Pulmonary artery endothelial cell (primary cell): ENCODE measurements around the gene DNAH10. TPM values are rescaled to one million over a fixed set of nuclear protein-coding genes. Genes with fewer than 3 reads are reported as not detected.
"Not testable (repeated sequence)": the region's sequence is repeated elsewhere in the genome, so short reads cannot be mapped to it uniquely, and the experiment has no call there.

Experiments
- DNase-seq: peaks from one replicate; pipeline ENCODE4 v3.0.0-alpha.2; 2011; ENCODE audit warnings: low read depth, low spot score
- total RNA-seq: library from RNA; depleted of rRNA; stranded (reverse); fragments of >200 nt; gene quantifications from 2 replicates; pipeline ENCODE4 v1.2.3, GENCODE V29; 2014

The DNAH10 gene
- total RNA-seq, 1 donor from 2014 or later, result under 0.01 TPM

DNA sequence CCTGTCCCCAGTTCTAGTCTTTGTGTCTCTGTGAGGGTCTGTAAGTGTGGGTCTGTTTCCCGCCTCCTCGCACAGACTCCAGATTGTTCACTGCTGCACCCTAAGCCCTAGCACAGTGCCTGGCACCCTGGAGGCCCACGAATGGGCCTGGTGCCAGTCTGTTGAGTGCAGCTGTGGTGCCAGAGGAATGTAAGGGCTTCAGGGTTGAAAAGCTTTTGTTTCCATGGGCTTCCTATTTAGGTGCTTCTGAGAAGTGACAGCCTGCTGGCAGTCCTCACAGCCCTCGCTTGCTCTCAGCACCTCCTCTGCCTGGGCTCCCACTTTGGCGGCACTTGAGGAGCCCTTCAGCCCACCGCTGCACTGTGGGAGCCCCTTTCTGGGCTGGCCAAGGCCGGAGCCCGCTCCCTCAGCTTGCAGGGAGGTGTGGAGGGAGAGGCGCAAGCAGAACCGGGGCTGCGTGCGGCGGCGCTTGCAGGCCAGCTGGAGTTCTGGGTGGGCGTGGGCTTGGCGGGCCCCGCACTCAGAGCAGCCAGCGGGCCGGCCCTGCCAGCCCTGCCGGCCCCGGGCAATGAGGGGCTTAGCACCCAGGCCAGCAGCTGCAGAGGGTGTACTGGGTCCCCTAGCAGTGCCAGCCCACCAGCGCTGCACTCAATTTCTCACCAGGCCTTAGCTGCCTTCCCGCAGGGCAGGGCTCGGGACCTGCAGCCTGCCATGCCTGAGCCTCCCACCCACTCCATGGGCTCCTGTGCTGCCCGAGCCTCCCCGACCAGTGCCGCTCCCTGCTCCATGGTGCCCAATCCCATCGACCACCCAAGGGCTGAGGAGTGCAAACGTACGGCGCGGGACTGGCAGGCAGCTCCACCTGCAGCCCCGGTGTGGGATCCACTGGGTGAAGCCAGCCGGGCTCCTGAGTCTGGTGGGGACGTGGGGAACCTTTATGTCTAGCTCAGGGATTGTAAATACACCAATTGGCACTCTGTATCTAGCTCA, 184.7 kb downstream of the DNAH10 start:
- DNase-seq, result not testable (repeated sequence)

GRCh38 chr12:123947531-123947930, 185.4 kb downstream of the DNAH10 start:
- not testable (repeated sequence) for DNase-seq

GRCh38 chr12:123948401-123948795, 186.3 kb downstream of the DNAH10 start:
- DNase-seq, result no peak

GRCh38 chr12:123948796-123949769, 187.0 kb downstream of the DNAH10 start:
- DNase-seq, result no peak

GRCh38 chr12:123949770-123950165, 187.7 kb downstream of the DNAH10 start:
- no peak for DNase-seq

GRCh38 chr12:123950476-123951349, 188.6 kb downstream of the DNAH10 start:
- DNase-seq, result no peak

GRCh38 chr12:123951467-123951866, 189.4 kb downstream of the DNAH10 start:
- no peak for DNase-seq

DNA sequence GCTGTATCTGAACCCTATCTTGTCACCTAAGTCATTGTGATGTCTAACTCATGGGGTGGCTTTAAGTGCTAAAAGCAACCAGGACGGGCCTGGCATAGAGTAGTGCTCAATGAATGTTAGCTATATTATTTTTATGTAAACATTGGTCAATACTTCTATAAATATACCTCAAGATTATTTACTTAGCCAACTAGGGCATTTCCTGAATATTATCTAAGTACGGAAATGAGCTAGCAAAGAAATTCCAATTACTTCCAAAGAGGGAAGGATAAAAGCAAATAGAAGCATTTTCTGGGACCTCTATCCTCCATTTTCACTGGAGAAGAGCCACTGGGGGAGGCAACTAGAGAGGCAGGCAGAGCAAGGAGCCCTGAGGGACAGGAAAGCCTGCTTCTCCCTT, 189.9 kb downstream of the DNAH10 start:
- DNase-seq, result no peak

DNA sequence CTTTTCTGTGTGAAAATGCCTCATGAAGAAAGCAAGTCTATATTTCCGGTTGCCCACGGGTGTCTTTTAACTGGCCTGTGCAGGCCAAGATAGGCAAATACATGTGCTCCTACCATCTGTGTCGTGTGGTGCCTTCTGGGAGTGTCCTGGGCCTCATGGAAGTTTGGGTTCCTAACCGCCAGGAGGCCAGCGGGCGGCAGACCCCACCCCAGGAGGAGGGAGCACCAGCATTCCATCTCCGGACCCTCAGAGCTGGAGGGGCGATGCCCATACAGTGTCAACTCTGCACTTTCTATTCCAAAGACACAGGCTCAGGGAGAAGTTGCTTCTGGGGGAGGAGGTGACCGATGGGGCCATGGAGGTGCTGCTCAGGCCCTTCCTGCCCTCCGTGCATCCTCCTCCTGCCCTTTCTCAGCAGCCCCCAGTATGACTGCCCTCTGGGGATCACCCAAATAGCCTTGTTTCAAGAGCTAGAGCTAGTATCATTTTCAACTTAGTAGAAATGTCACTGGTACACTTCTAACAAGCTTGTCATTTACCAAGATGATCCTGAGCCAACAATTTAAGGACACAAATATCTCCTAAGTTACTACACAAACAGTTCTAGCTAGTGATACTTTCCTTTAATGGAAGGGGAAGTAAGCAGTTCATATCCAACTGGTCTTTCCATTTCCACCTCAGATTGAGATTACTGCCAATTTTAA, 192.7 kb downstream of the DNAH10 start:
- DNase-seq, result no peak

DNA sequence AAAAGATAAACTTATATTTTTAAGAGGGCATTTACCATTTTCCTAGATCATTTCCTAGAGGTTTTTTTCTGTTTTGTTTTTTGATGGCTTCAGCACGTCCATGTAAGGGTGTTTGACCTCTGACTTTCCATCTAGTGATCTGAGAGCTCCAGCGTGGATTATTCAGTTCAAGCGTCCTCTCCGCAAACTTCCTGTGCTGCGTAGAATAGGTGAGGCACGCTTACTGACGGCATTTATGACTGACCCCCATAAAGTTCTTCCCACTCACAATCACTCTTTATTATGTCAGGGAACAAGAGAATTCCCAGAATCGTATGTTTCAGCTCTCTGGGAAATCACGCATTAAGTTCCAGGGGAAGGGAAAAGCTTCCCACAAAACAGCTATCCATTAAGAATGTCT, 194.1 kb downstream of the DNAH10 start:
- DNase-seq, result no peak

DNA sequence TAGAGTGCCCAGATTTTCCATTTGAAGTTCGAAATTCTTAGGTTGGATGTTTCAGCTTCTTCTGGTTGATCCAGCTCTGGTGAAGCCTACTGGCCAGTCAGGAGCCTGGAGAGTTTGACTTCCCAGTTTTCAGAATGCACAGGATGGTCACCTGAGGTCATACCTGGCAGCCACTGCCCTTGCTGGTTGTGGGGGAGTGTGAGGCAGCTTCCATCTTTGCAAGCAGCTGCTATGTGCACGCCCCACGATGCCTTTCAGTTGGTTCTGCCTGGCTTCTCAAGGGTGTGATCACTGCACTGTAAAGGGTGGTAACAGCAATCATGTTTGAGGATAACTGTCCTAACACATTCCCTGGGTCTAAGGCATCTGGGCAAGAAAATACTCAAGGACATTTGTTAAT, 195.1 kb downstream of the DNAH10 start:
- no peak for DNase-seq

- no peak for DNase-seq
Measured at GRCh38 chr12:123958462-123958861, 196.4 kb downstream of the DNAH10 start.

DNA sequence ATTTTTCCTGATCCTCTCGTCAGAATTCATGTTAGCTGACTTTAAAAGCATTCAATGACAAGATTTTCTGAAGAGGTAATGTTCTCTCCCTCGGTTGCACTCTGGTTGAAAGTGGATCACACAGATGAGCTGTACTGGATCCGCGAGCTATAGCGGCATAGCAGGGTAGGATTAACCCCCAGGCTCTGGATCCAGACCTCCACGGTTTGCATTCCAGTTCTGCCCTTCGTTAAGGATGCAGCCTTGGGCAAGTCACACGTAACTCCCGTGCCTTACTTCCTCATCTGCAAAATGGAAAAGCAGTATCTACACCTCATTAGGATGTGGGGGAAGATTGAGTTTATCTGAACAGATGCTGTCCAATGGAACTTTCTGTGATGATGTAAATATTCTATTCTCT, 196.8 kb downstream of the DNAH10 start:
- DNase-seq, result no peak

DNA sequence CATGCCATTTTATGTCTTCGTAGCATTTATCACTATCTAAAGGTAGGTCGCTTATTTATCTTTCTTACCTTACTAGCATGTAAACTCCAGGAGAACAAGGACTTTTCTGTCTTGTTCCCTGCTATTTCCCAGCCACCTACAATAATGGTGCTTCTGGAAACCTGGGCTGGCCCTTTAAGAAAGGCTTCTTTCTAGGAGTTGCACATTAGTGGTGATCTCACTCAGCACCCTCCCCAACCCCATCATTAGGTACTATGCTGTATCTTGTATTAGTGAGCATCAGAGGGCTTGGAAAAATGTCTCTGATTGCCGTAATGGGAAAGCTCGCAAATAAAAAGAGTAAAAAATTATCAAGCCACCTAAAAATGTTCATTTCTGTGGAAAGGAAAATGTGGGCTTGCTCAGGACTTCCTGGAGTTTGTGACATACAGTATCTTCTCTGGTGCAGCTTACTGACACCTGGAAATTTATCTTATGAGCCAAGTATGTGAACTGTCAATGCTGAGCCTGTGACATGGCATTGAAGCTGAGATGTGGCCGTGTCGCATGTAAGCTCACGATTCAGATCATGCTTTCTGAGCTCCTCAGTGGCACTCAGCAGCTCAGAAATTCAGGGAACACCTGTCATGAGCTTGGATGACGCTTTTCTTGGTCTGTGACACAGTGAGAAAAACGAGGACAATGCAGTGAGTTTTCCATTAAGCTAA, 198.1 kb downstream of the DNAH10 start:
- no peak for DNase-seq

- DNase-seq, result no peak
Measured at GRCh38 chr12:123960856-123961255, 198.8 kb downstream of the DNAH10 start.

DNA sequence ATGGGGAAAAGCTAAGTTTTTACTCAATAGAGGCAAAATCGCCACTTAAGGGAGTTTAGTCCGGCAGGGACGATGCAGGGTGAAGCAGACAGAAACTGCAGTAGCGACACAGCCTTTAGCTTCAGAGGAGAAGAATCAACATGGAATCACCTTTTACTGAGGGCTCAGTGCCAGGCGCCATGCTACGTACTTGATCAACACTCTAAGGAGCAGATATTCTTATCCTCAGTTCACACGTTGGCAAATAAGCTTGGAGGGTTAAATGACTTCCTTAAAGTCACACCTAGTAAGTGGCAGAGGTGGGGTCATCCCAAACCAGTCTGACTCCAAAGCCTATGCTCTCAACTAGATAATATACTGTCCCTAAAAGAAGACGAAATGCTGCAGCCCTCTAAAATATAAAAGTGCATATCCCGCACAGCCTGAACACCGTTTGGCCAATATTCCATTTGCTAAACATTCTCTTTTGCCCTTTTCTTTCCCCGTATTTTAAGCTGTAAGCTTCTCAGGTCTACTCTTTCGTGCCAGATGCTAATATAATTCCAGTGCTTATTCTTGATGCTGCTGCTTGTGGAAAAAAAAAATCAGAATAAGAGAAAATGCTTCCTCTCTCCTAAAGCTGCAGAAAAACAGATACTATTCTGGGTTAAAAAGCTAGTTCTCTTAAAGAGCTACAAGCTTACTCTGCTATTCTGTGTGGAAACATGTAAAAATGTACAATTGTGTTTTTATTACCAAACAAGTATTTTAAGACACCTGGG, 199.7 kb downstream of the DNAH10 start:
- DNase-seq, result no peak

DNA sequence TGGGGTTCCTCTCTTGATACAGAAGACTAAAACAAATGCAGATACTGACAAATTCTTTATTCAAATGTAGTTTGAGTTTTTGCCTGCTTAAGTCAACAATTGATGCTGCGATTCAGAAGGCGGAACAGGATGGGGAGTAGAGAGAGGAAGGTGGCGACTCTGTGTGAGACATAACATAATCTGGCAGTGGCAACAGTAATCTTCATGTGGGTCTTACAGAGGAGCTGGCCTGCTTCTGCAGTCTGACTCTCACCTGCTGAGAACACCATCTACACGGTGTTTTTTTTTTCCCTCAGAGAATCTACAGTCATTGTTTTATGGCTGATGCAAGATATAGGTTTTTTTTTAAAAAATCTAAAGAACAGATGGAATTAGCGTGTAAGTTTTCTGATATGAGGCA, 200.4 kb downstream of the DNAH10 start:
- no peak for DNase-seq

DNA sequence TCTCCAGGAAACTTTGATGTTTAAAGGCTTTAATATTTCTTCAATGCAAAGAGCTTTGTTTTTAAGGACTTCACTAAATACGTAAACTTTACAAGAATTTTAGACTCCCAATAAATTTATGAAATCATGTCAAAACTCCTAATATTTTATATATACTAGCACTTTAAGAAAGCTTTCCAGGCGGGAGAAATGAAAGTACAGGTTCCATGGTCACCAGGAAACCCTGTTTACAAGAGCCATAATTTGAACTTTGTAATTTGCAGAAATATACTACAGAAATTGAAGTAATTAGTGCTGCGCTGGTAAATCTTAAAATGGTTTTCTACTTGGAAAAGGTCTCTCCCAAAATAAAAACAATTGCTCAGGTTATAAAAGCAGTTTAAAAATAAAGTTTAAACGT, 201.7 kb downstream of the DNAH10 start:
- no peak for DNase-seq

DNA sequence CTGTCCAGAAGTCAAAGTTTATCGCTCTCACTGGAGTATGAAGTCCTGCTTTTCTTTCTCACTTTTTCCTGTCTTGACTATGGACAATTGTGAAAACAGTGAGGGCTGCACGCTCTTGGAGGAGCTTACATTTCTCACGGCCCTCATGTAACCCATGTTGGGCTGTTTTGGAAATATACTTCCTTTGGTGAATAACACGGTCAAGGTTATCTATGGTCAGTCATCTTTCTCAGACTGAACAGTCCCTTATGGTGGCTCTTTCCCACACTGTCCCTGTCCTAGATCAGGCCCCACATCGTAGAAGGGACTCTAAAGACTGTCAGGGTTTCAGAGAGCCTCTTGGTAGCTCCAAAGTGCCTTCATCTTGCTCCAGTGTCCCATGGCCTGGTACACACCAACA, 203.3 kb downstream of the DNAH10 start:
- DNase-seq, result no peak
